Astrocyte of the spinal cord (primary cell): ENCODE data around the gene MBD3L2B.
"Not testable (repeated sequence)": the region's sequence is repeated elsewhere in the genome, so short reads cannot be mapped to it uniquely, and the experiment has no call there.

Experiments
- DNase-seq: peaks from one replicate; pipeline ENCODE4 v3.0.0; 2011; ENCODE audit warnings: low read depth, low spot score
- H3K4me3 ChIP-seq: 2 replicates; pipeline ENCODE4 v1.5.1; 2011; ENCODE audit warnings: low read depth, mild to moderate bottlenecking, low read length, moderate library complexity
- in situ Hi-C: cut with HindIII; loops from 2 replicates; pipeline ENCODE4 v1.10.0; 2017; ENCODE audit warnings: low sequenced_read_pairs
- TF ChIP-seq, protein P1 (sequence below): IDR thresholded peaks from 2 replicates; pipeline ENCODE4 v1.5.1; 2012; ENCODE audit warnings: low read depth, mild to moderate bottlenecking, low read length, inconsistent platforms

Gene MBD3L2B

DNA sequence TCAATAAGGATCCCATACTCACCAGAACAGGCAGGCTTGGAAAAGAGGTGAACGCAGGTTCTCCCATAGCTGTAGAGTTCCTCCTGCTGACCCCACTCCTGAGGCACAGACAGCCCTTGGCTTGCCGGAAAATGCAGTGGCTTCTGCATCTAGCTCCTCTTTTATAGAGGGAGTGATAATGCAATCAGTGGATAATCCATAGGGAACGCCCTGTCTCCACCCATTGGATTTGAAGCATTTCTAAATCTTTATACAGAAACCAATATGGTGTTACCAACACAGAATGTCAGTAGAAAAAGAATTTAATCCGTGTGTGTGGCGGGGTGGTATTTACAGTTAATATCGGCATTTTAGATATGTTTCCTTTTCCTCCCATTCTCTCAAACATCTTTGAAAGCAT is at the start of gene MBD3L2B:
MBD3L2B (minus strand) TSS at position 101 of the 400 bp plus-strand sequence; CDS start at position 67, 34 bp downstream.
- DNase-seq, in situ Hi-C loops, H3K4me3 ChIP-seq: not testable (repeated sequence)

DNA sequence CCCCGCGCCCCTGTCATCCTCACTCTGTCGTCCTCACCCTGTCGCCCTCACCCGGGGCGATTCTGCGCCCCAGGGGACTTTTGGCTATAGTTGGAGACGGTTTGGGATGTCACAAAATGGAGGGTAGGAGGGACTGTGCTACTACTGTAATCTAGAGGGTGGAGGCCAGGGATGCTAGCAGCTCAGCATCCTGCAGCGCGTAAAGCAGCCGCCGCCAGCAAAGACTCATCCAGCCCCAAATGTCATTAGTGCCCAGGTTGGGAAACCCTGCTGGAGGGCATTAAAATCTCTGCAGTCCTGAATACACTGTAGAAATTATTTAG is 48.6 kb upstream of the MBD3L2B start:
- in situ Hi-C loops, result no loop called here
- peak overlapping the region; percentile 88 for H3K4me3 ChIP-seq
- no peak for DNase-seq
- TF ChIP-seq, protein P1, sequence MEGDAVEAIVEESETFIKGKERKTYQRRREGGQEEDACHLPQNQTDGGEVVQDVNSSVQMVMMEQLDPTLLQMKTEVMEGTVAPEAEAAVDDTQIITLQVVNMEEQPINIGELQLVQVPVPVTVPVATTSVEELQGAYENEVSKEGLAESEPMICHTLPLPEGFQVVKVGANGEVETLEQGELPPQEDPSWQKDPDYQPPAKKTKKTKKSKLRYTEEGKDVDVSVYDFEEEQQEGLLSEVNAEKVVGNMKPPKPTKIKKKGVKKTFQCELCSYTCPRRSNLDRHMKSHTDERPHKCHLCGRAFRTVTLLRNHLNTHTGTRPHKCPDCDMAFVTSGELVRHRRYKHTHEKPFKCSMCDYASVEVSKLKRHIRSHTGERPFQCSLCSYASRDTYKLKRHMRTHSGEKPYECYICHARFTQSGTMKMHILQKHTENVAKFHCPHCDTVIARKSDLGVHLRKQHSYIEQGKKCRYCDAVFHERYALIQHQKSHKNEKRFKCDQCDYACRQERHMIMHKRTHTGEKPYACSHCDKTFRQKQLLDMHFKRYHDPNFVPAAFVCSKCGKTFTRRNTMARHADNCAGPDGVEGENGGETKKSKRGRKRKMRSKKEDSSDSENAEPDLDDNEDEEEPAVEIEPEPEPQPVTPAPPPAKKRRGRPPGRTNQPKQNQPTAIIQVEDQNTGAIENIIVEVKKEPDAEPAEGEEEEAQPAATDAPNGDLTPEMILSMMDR, result no peak

DNA sequence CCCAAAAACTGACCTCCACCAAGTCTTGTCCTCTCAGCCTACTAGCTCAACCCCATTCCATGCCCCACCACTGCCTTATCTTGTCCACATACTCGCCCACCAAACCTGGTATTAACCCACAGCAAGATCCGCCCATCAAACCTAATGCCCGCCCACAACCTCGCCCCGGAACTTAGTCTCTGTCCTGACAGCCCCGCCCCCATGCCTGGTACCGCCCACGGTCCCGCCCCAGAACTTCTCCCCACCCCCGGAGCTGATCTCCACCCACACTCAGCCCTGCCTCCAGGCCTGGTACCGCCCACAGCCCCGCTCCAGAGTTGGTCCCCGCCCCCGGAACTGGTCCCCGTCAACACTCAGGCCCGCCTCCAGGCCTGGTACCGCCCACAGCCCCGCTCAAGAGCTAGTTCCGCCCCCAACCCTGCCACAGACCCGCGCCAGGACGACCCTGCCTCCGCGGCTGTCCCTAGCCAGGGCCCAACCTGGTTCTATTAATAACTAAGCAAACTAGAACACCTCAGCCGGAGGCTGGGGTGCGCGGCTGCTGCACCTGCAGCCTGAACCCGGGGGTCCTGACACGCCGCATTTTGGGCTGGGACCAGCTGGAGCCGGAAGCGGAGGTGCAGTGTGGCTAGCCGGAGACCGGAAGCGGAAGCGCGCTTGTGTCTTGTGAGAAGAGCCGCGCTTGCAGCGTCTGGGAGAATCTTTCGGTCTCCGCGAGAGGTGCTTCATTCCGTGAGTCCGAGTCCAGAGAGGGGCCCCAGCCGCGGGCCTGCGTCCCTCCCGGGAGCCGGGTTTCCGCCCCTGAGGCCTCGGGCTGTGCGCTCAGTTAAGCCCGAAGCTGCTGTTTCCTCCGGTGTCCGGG is 48.0 kb upstream of the MBD3L2B start, which contains the start of gene ZNF557:
ZNF557 (plus strand) TSS at position 662 of the 862 bp plus-strand sequence. CDS start 5,372 bp downstream, outside the sequence.
- TF ChIP-seq, protein P1, result no peak
- in situ Hi-C loops, result no loop called here
- H3K4me3 ChIP-seq, result peak within 1 kb of the TSS; percentile 88
- DNase-seq, result peak; percentile 98

DNA sequence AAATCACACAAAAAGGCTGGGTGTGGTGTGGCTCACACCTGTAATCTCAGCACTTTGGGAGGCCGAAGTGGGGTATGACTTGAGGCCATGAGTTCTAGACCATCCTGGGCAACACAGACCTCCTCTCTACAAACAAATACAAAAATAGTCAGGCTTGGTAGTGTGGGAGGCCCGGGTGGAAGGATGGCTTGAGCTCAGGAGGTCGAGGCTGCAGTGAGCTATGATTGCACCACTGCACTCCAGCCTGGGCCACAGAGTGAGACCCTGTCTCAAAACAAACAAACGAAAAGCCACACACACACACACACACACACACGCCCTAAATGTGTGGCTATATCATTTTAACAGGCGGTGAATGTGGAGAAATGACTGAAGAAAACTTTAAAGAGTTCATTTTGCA is 47.4 kb upstream of the MBD3L2B start:
- TF ChIP-seq, protein P1, result no peak
- in situ Hi-C loops, result no loop called here
- no peak overlapping the region for H3K4me3 ChIP-seq
- DNase-seq, result no peak

DNA sequence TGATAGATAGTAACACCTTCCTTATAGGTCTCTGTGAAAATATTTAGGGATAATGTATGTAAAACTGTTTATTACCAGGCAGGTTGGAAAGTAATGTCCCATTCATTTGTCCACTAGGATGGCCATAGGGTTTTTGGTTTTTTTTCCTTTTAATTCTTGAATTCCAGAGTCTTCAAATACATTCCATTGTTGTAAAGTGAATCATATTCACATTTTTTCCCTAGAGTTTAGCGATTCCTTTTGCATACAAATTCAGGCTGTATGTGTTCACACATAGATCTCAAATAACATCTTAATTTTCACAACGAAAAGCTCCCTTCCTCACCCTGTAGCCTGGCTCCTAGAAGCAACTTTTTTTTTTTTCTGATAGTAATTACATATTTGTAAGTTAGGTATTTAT is 46.5 kb upstream of the MBD3L2B start:
- TF ChIP-seq, protein P1, result no peak

DNA sequence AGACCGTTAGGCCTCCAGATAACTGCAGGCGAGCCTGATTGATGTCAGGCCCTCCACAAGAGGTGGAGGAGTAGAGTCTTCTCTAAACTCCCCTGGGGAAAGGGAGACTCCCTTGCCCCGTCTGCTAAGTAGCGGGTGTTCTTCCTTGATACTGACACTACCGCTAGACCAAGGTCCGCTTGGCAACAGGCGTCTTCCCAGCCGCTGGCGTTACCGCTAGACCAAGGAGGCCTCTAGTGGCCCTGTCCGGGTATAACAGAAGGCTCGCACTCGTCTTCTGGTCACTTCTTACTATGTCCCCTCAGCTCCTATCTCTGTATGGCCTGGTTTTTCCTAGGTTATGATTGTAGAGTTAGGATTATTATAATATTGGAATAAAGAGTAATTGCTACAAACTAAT is 45.9 kb upstream of the MBD3L2B start:
- DNase-seq, H3K4me3 ChIP-seq, in situ Hi-C loops: not testable (repeated sequence)
- TF ChIP-seq, protein P1, result peak; percentile 30

More for the DNA sequence above, 46.5 kb upstream of the MBD3L2B start:
- in situ Hi-C loops, result no loop called here
- H3K4me3 ChIP-seq, result no peak overlapping the region
- no peak for DNase-seq

DNA sequence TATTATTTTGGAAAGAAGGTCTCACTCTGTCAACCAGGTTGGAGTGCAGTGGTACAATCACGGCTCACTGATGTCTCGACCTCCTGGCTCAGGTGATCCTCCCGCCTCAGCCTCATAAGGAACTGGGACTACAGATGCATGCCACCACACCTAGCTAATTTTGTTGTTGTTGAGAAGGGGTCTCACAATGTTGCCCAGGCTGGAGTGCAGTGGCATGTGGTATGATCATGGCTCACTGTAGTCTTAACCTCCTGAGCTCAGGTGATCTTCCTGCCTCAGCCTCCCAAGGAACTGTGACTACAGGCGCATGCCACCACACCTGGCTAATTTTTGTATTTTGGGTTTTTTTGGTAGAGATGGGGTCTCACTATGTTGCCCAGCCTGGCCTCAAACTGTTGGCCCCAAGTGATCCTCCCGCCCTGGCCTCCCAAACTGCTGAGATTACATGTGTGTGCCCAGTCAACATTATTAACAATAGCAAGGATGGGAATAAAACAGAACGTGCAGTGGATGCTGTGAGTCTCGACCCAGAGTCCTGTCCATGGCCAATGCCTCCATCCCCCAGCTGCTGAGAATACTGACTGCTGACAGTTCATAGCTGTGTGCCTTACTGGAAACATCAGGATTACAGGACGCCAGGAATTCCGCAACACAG is 42.7 kb upstream of the MBD3L2B start:
- DNase-seq, result no peak
- in situ Hi-C loops, result no loop called here
- H3K4me3 ChIP-seq, result no peak overlapping the region
- TF ChIP-seq, protein P1, result no peak
